SK-N-SH (cell line): ENCODE data around the gene PRKCA. TPM values are rescaled to one million over a fixed set of nuclear protein-coding genes. Genes with fewer than 3 reads are reported as not detected.

Experiments used
- CTCF ChIA-PET: fragments of 300-600, 350-600 bp; formaldehyde crosslinking; extraction: SDS; loops from one replicate; lab custom pipeline; 2021; lab: Yijun Ruan, JAX
- POLR2A ChIA-PET: fragments of 350-600 bp; sonication (Branson Sonifier 250); formaldehyde crosslinking; extraction: SDS; loops from one replicate; lab custom pipeline; 2020; ENCODE audit warnings: antibody characterized with exemption, inconsistent platforms; lab: Yijun Ruan, JAX
- DNase-seq: peaks from one replicate; pipeline ENCODE4 v3.0.0; 2012
- H2AFZ ChIP-seq: fragments of 200-600 bp; sonication (generic); 2 replicates; pipeline ENCODE4 v1.8.1; 2016; ENCODE audit warnings: antibody characterized with exemption, mild to moderate bottlenecking, low read depth
- H3F3A ChIP-seq: fragments of 200-600 bp; sonication (generic); replicated peaks from 2 replicates; pipeline ENCODE3; 2016; ENCODE audit warnings: antibody characterized with exemption, mild to moderate bottlenecking; ENCODE audit not compliant: insufficient read depth
- H3K27ac ChIP-seq, 2 experiments: fragments of 200-500 bp in 1 of 2; fragments of 200-600 bp in 1 of 2; sonication (Bioruptor generic) in 1 of 2; sonication (generic), shearing (Covaris generic) in 1 of 2; 2 replicates each; pipeline versions ENCODE4 v1.5.1 to v1.6.1; 2014 to 2016; ENCODE audit warnings: low read depth in 2 of 2, inconsistent platforms in 1 of 2, low read length in 1 of 2, mild to moderate bottlenecking in 1 of 2, mixed read lengths in 1 of 2
- H3K27me3 ChIP-seq: fragments of 200-600 bp; sonication (generic), shearing (Covaris generic); 2 replicates; pipeline ENCODE4 v1.6.1; 2016; ENCODE audit warnings: mixed run types; ENCODE audit not compliant: insufficient read depth
- H3K36me3 ChIP-seq, 2 experiments: fragments of 200-500 bp in 1 of 2; fragments of 200-600 bp in 1 of 2; sonication (Bioruptor generic) in 1 of 2; sonication (generic) in 1 of 2; replicated peaks in 1 of 2; 2 replicates each; pipeline versions ENCODE3 to v1.5.1; 2014 to 2016; ENCODE audit warnings: low read length in 1 of 2, mild to moderate bottlenecking in 1 of 2; ENCODE audit not compliant: insufficient read depth in 2 of 2, control insufficient read depth in 1 of 2
- H3K4me1 ChIP-seq, 2 experiments: fragments of 200-500 bp in 1 of 2; fragments of 200-600 bp in 1 of 2; sonication (Bioruptor generic) in 1 of 2; sonication (generic), shearing (Covaris generic) in 1 of 2; 2 replicates each; pipeline versions ENCODE4 v1.5.1 to v1.6.1; 2014 to 2016; ENCODE audit warnings: low read depth in 1 of 2, low read length in 1 of 2, mixed run types in 1 of 2; ENCODE audit not compliant: insufficient read depth in 2 of 2, control insufficient read depth in 1 of 2
- H3K4me2 ChIP-seq: fragments of 200-600 bp; sonication (generic), shearing (Covaris generic); 2 replicates; pipeline ENCODE4 v1.6.1; 2017; ENCODE audit warnings: mixed run types
- H3K4me3 ChIP-seq, 2 experiments: fragments of 200-500 bp in 1 of 2; fragments of 200-600 bp in 1 of 2; sonication (Bioruptor generic) in 1 of 2; sonication (generic), shearing (Covaris generic) in 1 of 2; 2 replicates each; pipeline versions ENCODE4 v1.5.1 to v1.8.1; 2014 to 2016; ENCODE audit warnings: low read depth in 2 of 2, inconsistent platforms in 1 of 2, low read length in 1 of 2, mild to moderate bottlenecking in 1 of 2, mixed read lengths in 1 of 2, moderate library complexity in 1 of 2
- H3K79me2 ChIP-seq: fragments of 200-600 bp; sonication (generic); 2 replicates; pipeline ENCODE4 v1.8.1; 2017; ENCODE audit warnings: mild to moderate bottlenecking; ENCODE audit not compliant: insufficient read depth
- H3K9ac ChIP-seq: fragments of 200-600 bp; sonication (generic); 2 replicates; pipeline ENCODE4 v1.6.1; 2017; ENCODE audit warnings: mixed run types
- H3K9me2 ChIP-seq: fragments of 200-600 bp; sonication (generic); 2 replicates; pipeline ENCODE4 v1.6.1; 2017; ENCODE audit warnings: mixed run types
- H3K9me3 ChIP-seq: fragments of 200-600 bp; sonication (generic); 2 replicates; pipeline ENCODE4 v1.6.1; 2017; ENCODE audit warnings: mixed run types, mild to moderate bottlenecking, moderate library complexity
- H4K20me1 ChIP-seq: fragments of 200-600 bp; sonication (generic); 2 replicates; pipeline ENCODE4 v1.6.1; 2017; ENCODE audit warnings: mild to moderate bottlenecking, mixed run types; ENCODE audit not compliant: insufficient read depth
- CHD2 ChIP-seq: fragments of 150-350 bp; IDR thresholded peaks from 2 replicates; pipeline ENCODE4 v1.6.1; 2018; ENCODE audit warnings: low read length; ENCODE audit not compliant: partially characterized antibody
- ELF1 ChIP-seq: IDR thresholded peaks from 2 replicates; pipeline ENCODE4 v1.4.0; 2012
- EP300 ChIP-seq, 2 experiments: IDR thresholded peaks; 2 replicates each; pipeline versions ENCODE4 v1.4.0 to v1.6.1; 2012; ENCODE audit warnings: borderline replicate concordance in 1 of 2, low read depth in 1 of 2, low read length in 1 of 2
- EZH2phosphoT487 ChIP-seq: fragments of 200-600 bp; sonication (generic); IDR thresholded peaks from 2 replicates; pipeline ENCODE4 v1.6.1; 2017; ENCODE audit warnings: low read depth, mixed run types, mild to moderate bottlenecking, antibody characterized with exemption, moderate library complexity, borderline replicate concordance
- FOSL2 ChIP-seq: IDR thresholded peaks from 2 replicates; pipeline ENCODE4 v1.4.0; 2012; ENCODE audit warnings: low read depth, mild to moderate bottlenecking, moderate library complexity, borderline replicate concordance
- FOXM1 ChIP-seq: IDR thresholded peaks from 2 replicates; pipeline ENCODE4 v1.4.0; 2012; ENCODE audit warnings: low read depth, mild to moderate bottlenecking
- GATA2 ChIP-seq: sonication (generic); formaldehyde crosslinking; IDR thresholded peaks from 2 replicates; pipeline ENCODE4 v1.5.0; 2020; ENCODE audit warnings: mild to moderate bottlenecking, missing genetic modification reagents
- MEF2A ChIP-seq: IDR thresholded peaks from 2 replicates; pipeline ENCODE4 v1.4.0; 2012; ENCODE audit warnings: low read depth, borderline replicate concordance
- MXI1 ChIP-seq: IDR thresholded peaks from 2 replicates; pipeline ENCODE4 v1.6.1; 2012; ENCODE audit warnings: mild to moderate bottlenecking, low read depth, low read length, improper control_type of control experiment
- POLR2AphosphoS5 ChIP-seq: IDR thresholded peaks from 2 replicates; pipeline ENCODE4 v1.6.1; 2012; ENCODE audit warnings: low read depth, low read length
- RAD21 ChIP-seq: IDR thresholded peaks from 2 replicates; pipeline ENCODE4 v1.6.1; 2012; ENCODE audit warnings: mild to moderate bottlenecking, low read length
- RCOR1 ChIP-seq: fragments of 150-350 bp; IDR thresholded peaks from 2 replicates; pipeline ENCODE4 v1.6.1; 2017; ENCODE audit warnings: antibody characterized with exemption, low read length
- RXRA ChIP-seq: IDR thresholded peaks from 2 replicates; pipeline ENCODE4 v1.4.0; 2012; ENCODE audit warnings: low read depth, mild to moderate bottlenecking, borderline replicate concordance
- SIN3A ChIP-seq: IDR thresholded peaks from 2 replicates; pipeline ENCODE4 v1.6.1; 2012; ENCODE audit warnings: low read depth, mild to moderate bottlenecking, low read length, moderate library complexity, borderline replicate concordance
- TAF1 ChIP-seq: IDR thresholded peaks from 2 replicates; pipeline ENCODE4 v1.6.1; 2012; ENCODE audit warnings: low read depth, mild to moderate bottlenecking, low read length, moderate library complexity, borderline replicate concordance
- YY1 ChIP-seq: IDR thresholded peaks from 2 replicates; pipeline ENCODE4 v1.4.0; 2012; ENCODE audit warnings: low read depth, mild to moderate bottlenecking
- WGBS: methylation state at CpG from one replicate; pipeline ENCODE4 v1.1.6; 2017; ENCODE audit warnings: low lambda C conversion rate; 5-methylcytosine and 5-hydroxymethylcytosine counted together
- polyA plus RNA-seq, 3 experiments: library from polyadenylated mRNA; depleted of rRNA; stranded (reverse); fragments of >200 nt; gene quantifications; 2 replicates each; pipeline ENCODE4 v1.2.3, GENCODE V29; 2012
- TF ChIP-seq, protein P1 (sequence below): fragments of 200-600 bp; sonication (generic); IDR thresholded peaks from 2 replicates; pipeline ENCODE4 v1.6.1; 2017; ENCODE audit warnings: antibody characterized with exemption, mild to moderate bottlenecking, moderate library complexity
- TF ChIP-seq, protein P2 (sequence below): IDR thresholded peaks from 2 replicates; pipeline ENCODE4; 2012

The PRKCA gene
- polyA plus RNA-seq, 1 of the 3 experiments (the other 2 are of a cell fraction) = 108 TPM

DNA sequence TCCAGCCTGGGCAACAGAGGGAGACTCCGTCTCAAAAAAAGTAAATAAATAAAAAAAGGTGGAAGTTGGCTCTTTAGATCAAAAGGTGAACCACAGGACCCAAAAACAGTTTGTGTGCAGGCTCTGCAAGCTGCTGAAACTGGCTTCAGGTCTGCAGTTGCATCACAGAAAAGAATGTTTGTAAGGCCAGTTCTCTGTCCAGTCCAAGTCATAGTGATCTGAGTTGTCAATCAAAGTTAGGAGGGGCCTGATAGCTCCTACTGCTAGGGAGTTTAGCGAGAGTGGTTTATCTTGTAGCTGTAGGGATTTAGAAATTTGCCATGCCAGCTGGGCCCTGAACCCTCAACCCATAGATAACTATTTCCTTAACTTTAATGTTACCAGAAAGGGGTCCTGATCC, 431.3 kb downstream of the PRKCA start (continued):
- no peak for TF ChIP-seq POLR2AphosphoS5
- no peak for TF ChIP-seq RAD21
- no peak for TF ChIP-seq ELF1
- TF ChIP-seq EP300 (IDR thresholded peaks at IDR 0.05; ENCODE audit: borderline replicate concordance in 1 of 2, low read depth in 1 of 2, low read length in 1 of 2) = no peak
- TF ChIP-seq FOXM1 = no peak
- no peak for TF ChIP-seq MEF2A
- no peak for TF ChIP-seq GATA2 (CRISPR knock-in tag)
- TF ChIP-seq, protein P1, sequence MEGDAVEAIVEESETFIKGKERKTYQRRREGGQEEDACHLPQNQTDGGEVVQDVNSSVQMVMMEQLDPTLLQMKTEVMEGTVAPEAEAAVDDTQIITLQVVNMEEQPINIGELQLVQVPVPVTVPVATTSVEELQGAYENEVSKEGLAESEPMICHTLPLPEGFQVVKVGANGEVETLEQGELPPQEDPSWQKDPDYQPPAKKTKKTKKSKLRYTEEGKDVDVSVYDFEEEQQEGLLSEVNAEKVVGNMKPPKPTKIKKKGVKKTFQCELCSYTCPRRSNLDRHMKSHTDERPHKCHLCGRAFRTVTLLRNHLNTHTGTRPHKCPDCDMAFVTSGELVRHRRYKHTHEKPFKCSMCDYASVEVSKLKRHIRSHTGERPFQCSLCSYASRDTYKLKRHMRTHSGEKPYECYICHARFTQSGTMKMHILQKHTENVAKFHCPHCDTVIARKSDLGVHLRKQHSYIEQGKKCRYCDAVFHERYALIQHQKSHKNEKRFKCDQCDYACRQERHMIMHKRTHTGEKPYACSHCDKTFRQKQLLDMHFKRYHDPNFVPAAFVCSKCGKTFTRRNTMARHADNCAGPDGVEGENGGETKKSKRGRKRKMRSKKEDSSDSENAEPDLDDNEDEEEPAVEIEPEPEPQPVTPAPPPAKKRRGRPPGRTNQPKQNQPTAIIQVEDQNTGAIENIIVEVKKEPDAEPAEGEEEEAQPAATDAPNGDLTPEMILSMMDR = no peak
- no peak for TF ChIP-seq EZH2phosphoT487
- no peak for TF ChIP-seq TAF1
- TF ChIP-seq MXI1 = no peak

DNA sequence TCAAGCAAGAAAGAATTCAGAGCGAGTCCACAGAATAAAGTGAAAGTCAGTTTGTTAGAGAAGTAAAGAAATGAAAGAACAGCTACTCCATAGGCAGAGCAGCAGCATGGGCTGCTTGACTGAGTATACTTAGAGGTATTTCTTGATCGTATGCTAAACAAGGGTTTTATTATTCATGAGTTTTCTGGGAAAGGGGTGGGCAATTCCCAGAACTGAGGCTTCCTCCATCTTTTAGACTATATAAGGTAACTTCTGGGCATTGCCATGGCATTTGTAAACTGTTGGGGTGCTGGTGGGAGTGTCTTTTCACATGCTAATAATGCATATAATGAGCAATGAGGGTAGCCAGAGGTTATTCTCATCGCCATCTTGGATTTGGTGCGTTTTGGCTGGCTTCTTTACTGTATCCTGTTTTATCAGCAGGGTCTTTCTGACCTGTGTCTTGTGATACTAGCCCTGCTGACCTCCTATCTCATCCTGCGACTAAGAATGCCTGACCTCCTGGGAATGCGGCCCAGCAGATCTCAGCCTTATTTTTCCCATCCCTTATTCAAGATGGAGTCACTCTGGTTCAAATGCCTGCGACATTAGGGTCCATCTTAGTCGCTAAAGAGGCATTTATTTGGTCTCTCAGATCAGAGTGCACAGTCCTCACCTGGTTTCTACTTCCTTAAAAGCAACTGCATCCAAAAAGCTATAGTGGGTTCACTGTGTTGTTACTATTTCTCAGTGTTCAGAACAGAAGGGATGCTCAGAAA, 432.0 kb downstream of the PRKCA start:
- Histone ChIP-seq H3K4me2 (no peak overlapping the region), H3K27me3 (no peaks in the 10 kb centered on the region), H3K4me3 (no peak overlapping the region), H3K4me1 (no peaks in the 10 kb centered on the region; a peak in 1 of 4 replicates), H3K9me3 (no peaks in the 10 kb centered on the region), H2AFZ (no peak overlapping the region), H3K27ac (no peak overlapping the region), H3K36me3 (peaks cover 52 to 74% of the 10 kb centered on the region in 2 experiments), H3K9ac (no peak overlapping the region), H4K20me1 (no peaks in the 10 kb centered on the region), H3K79me2 (peaks cover 7% of the 10 kb centered on the region; the same call in 1 of the 2 replicates), H3F3A (peaks cover 5% of the 10 kb centered on the region), H3K9me2 (no peaks in the 10 kb centered on the region)
- ChIA-PET CTCF (interaction anchor here (1.8 kb wide), 1 partner anchor 165 kb away, joined by 3 read pairs; no protein-coding TSS in a partner anchor), POLR2A (no interaction called here)
- no peak for TF ChIP-seq CHD2
- TF ChIP-seq RCOR1 = no peak
- no peak for TF ChIP-seq YY1
- TF ChIP-seq EP300 (IDR thresholded peaks at IDR 0.05; ENCODE audit: borderline replicate concordance in 1 of 2, low read depth in 1 of 2, low read length in 1 of 2) = no peak
- TF ChIP-seq, protein P2, sequence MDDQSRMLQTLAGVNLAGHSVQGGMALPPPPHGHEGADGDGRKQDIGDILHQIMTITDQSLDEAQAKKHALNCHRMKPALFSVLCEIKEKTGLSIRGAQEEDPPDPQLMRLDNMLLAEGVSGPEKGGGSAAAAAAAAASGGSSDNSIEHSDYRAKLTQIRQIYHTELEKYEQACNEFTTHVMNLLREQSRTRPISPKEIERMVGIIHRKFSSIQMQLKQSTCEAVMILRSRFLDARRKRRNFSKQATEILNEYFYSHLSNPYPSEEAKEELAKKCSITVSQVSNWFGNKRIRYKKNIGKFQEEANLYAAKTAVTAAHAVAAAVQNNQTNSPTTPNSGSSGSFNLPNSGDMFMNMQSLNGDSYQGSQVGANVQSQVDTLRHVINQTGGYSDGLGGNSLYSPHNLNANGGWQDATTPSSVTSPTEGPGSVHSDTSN = no peak
- no peak for TF ChIP-seq EZH2phosphoT487
- TF ChIP-seq RXRA = no peak
- no peak for TF ChIP-seq FOSL2
- TF ChIP-seq SIN3A = no peak
- 83% methylated on average over 8 of the region's 8 CpGs for WGBS
- no peak for DNase-seq
